HUES6 (cell line): Measurements from ENCODE around the gene EYA2.

Experiments used
- H3K27ac ChIP-seq: 2 replicates; pipeline ENCODE4 v1.7.0; 2013; ENCODE audit warnings: low read depth, mild to moderate bottlenecking, low read length, inconsistent platforms
- H3K27me3 ChIP-seq: 2 replicates; pipeline ENCODE4 v1.6.1; 2013; ENCODE audit warnings: low read length; ENCODE audit not compliant: control insufficient read depth, insufficient read depth
- H3K36me3 ChIP-seq: 2 replicates; pipeline ENCODE4 v1.6.1; 2013; ENCODE audit warnings: low read length; ENCODE audit not compliant: control insufficient read depth, insufficient read depth
- H3K4me1 ChIP-seq: 2 replicates; pipeline ENCODE4 v1.6.1; 2013; ENCODE audit warnings: low read length; ENCODE audit not compliant: control insufficient read depth, insufficient read depth
- H3K4me3 ChIP-seq: 2 replicates; pipeline ENCODE4 v1.5.1; 2013; ENCODE audit warnings: low read depth, low read length
- H3K9ac ChIP-seq: one replicate; pipeline ENCODE4 v1.6.1; 2013; ENCODE audit warnings: mild to moderate bottlenecking, low read length
- H3K9me3 ChIP-seq: 2 replicates; pipeline ENCODE4 v1.6.1; 2013; ENCODE audit warnings: low read depth, low read length; ENCODE audit not compliant: control insufficient read depth, insufficient read depth

The EYA2 gene

DNA sequence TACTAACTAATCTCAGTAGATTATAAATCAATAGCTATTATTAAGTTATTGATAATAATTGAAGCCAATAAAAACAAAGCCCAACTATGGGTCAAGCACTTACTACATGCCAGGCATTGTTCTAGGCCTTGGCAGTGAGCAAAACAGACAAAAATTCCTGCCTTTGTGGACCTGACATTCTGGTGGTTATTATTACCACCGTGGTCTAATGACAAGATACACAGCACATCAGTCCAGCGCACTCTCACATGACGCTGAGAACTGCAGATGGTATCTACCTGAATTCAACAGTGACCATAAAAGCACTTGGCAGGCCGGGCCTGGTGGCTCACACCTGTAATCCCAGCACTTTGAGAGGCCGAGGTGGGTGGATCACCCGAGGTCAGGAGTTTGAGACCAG is 340.5 kb downstream of the EYA2 start:
- Histone ChIP-seq H3K9ac (no peak overlapping the region), H3K9me3 (no peaks in the 10 kb centered on the region), H3K27ac (no peak overlapping the region), H3K4me1 (no peaks in the 10 kb centered on the region; the same call in 1 of the 2 replicates), H3K36me3 (peaks cover 95% of the 10 kb centered on the region), H3K27me3 (no peaks in the 10 kb centered on the region), H3K4me3 (no peak overlapping the region)

DNA sequence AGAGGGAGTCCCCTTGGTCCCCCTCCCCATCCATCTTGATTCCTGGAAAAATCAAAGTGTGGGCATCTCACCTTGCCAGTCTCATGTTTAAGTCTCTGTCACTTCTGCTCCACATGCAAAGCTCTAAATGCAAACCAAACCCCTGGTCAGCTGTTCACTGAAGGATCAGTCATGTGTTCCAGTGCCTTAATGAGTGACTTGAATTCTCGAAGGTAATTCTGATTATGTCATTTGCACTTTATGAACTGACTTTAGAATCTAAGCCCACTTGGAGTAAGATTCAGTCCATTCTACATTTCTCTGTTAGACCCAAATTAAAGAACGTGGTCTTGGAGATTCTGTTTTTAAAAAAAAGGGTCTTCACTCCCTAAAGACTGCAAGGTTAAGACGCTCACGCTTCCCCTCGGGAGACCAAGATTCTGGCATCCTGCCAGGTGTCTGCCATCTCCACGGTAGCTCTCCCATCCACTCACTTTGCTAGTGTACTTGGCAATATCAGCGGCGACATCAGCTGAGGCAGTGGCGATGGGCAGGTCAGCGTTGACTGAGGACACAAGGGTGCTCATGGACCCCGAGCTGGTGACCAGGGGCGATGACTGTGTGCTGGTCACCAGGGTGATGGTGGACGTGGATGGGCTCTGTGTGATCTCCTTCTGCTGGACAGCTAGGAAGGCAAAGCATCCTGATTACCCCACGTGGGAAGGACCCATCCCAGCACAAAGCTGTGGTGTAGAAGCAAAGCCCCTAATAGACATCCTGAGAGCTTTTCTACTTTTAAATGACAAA is 341.4 kb downstream of the EYA2 start:
- H3K36me3 ChIP-seq = peaks cover 87% of the 10 kb centered on the region

DNA sequence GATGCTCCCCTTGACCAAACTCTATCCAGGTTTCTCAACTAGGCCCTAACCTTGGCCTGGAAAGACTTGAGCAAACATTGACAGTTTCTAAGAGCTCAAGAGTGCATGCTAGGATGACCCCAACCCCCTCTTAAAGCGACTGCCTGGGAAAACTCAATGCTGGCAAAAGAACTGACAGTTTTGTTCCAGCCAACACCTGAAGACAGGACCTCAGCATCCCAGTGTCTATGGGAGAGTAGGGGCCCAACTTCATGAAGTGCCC is 341.9 kb downstream of the EYA2 start:
- H3K9me3 ChIP-seq = no peaks in the 10 kb centered on the region
- H3K36me3 ChIP-seq = peaks cover 86% of the 10 kb centered on the region
- no peak overlapping the region for H3K4me3 ChIP-seq
- H3K27ac ChIP-seq = no peak overlapping the region
- no peak overlapping the region for H3K9ac ChIP-seq
- no peaks in the 10 kb centered on the region for H3K27me3 ChIP-seq
- no peaks in the 10 kb centered on the region; the same call in 1 of the 2 replicates for H3K4me1 ChIP-seq

More for the DNA sequence above, 341.4 kb downstream of the EYA2 start:
- H3K27ac ChIP-seq = no peak overlapping the region
- no peaks in the 10 kb centered on the region for H3K27me3 ChIP-seq
- H3K4me3 ChIP-seq = no peak overlapping the region
- no peaks in the 10 kb centered on the region; the same call in 1 of the 2 replicates for H3K4me1 ChIP-seq
- no peaks in the 10 kb centered on the region for H3K9me3 ChIP-seq
- no peak overlapping the region for H3K9ac ChIP-seq

DNA sequence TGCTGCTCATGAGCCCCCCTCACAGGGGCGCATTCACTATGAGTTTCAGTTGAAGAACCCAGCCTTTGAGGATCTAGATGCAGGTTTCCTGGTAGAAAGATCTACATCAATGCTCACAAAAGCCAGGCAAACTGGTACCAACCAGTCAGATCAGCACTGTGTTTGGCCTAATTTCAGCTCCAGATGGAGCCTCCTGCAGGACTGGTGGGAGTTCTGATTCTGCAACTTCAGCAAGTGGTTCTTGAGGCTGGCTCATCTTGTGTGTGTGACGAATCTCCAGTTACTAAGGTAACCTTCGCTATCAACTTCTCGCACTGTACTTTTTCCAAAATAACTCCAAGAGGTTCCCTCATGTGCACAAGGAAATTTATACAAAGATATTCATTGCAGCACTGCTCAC is 343.1 kb downstream of the EYA2 start:
- Histone ChIP-seq H3K4me3 (no peak overlapping the region), H3K36me3 (peaks cover 87% of the 10 kb centered on the region), H3K4me1 (no peaks in the 10 kb centered on the region; the same call in 1 of the 2 replicates), H3K9me3 (no peaks in the 10 kb centered on the region), H3K27ac (0 out of 2 replicates have a peak overlapping the region, but pooled peaks have one; percentile 46), H3K27me3 (no peaks in the 10 kb centered on the region), H3K9ac (no peak overlapping the region)
